IMR-90 (cell line): ENCODE results near the gene ZSCAN23. TPM values are rescaled to one million over a fixed set of nuclear protein-coding genes. Genes with fewer than 3 reads are reported as not detected.

Source experiments
- ATAC-seq: fragments of 200-7000 bp; cut with Tn5 transposase; 2 replicates; pipeline ENCODE4 v1.9.1; 2020; ENCODE audit warnings: low read depth, mild to moderate bottlenecking, moderate library complexity
- Bru-seq: library from RNA; stranded (reverse); fragments of 400-500 nt; gene quantifications from one replicate; lab custom pipeline; 2021; lab: Mats Ljungman, UMichigan
- BruChase-seq, 2 experiments: library from RNA; stranded (reverse); fragments of 400-500 nt; gene quantifications; one replicate each; lab custom pipeline; 2021; lab: Mats Ljungman, UMichigan
- BruUV-seq: library from RNA; stranded (reverse); fragments of 400-500 nt; replicated peaks from 2 replicates; lab custom pipeline; 2021; lab: Mats Ljungman, UMichigan
- CTCF ChIA-PET: fragments of 300-600 bp; formaldehyde crosslinking; extraction: SDS; loops from one replicate; lab custom pipeline; 2021; ENCODE audit warnings: antibody characterized with exemption; lab: Yijun Ruan, JAX
- POLR2A ChIA-PET: fragments of 300-600 bp; sonication (Branson Sonifier 250); formaldehyde crosslinking; loops from one replicate; lab custom pipeline; 2022; ENCODE audit warnings: antibody characterized with exemption; ENCODE audit not compliant: unreplicated experiment; lab: Charles Lee
- DNase-seq: peaks from one replicate; pipeline ENCODE4 v3.0.0; 2013
- H2AFZ ChIP-seq: replicated peaks from 2 replicates; pipeline ENCODE3; 2013; ENCODE audit warnings: low read length, mild to moderate bottlenecking; ENCODE audit not compliant: poor library complexity
- H2AK5ac ChIP-seq: 2 replicates; pipeline ENCODE4 v1.6.1; 2013; ENCODE audit warnings: low read depth, low read length, inconsistent platforms
- H2AK9ac ChIP-seq: replicated peaks from 2 replicates; pipeline ENCODE3; 2013; ENCODE audit warnings: mild to moderate bottlenecking, low read depth, low read length, moderate library complexity; ENCODE audit not compliant: poor library complexity
- H2BK120ac ChIP-seq: 2 replicates; pipeline ENCODE4 v1.6.1; 2013; ENCODE audit warnings: low read depth, low read length, inconsistent platforms
- H2BK15ac ChIP-seq: 3 replicates; pipeline ENCODE4 v1.6.1; 2013; ENCODE audit warnings: low read depth, low read length, inconsistent platforms
- H2BK20ac ChIP-seq: 2 replicates; pipeline ENCODE4 v1.6.1; 2013; ENCODE audit warnings: low read depth, mild to moderate bottlenecking, inconsistent platforms, low read length, moderate library complexity
- H2BK5ac ChIP-seq: 2 replicates; pipeline ENCODE4 v1.6.1; 2013; ENCODE audit warnings: mild to moderate bottlenecking, low read depth, low read length, inconsistent platforms; ENCODE audit not compliant: poor library complexity, severe bottlenecking
- H3K14ac ChIP-seq: replicated peaks from 2 replicates; pipeline ENCODE4 v1.6.1; 2013; ENCODE audit warnings: low read depth, low read length, inconsistent platforms
- H3K18ac ChIP-seq: 2 replicates; pipeline ENCODE4 v1.6.1; 2013; ENCODE audit warnings: low read depth, low read length, control low read depth
- H3K23ac ChIP-seq: 2 replicates; pipeline ENCODE4 v1.6.1; 2013; ENCODE audit warnings: low read depth, low read length, inconsistent platforms
- H3K27ac ChIP-seq: 2 replicates; pipeline ENCODE4 v1.5.1; 2013; ENCODE audit warnings: mild to moderate bottlenecking, control low read depth, low read length; ENCODE audit not compliant: insufficient read depth
- H3K27me3 ChIP-seq: 2 replicates; pipeline ENCODE4 v1.6.1; 2013; ENCODE audit warnings: low read length; ENCODE audit not compliant: control insufficient read depth, insufficient read depth
- H3K36me3 ChIP-seq: 2 replicates; pipeline ENCODE4 v1.6.1; 2013; ENCODE audit warnings: low read length, mixed read lengths; ENCODE audit not compliant: control insufficient read depth, insufficient read depth
- H3K4ac ChIP-seq: 2 replicates; pipeline ENCODE4 v1.6.1; 2013; ENCODE audit warnings: low read depth, low read length, inconsistent platforms
- H3K4me1 ChIP-seq: 2 replicates; pipeline ENCODE4 v1.6.1; 2013; ENCODE audit warnings: low read length, mixed read lengths; ENCODE audit not compliant: control insufficient read depth, insufficient read depth
- H3K4me2 ChIP-seq: 2 replicates; pipeline ENCODE4 v1.6.1; 2013; ENCODE audit warnings: low read depth, mild to moderate bottlenecking, control low read depth, low read length, moderate library complexity
- H3K4me3 ChIP-seq: 2 replicates; pipeline ENCODE4 v1.5.1; 2013; ENCODE audit warnings: low read depth, mild to moderate bottlenecking, control low read depth, low read length, moderate library complexity; ENCODE audit not compliant: insufficient read depth
- H3K56ac ChIP-seq: 2 replicates; pipeline ENCODE4 v1.6.1; 2013; ENCODE audit warnings: low read length, inconsistent platforms; ENCODE audit not compliant: insufficient read depth; ENCODE audit errors: extremely low read depth
- H3K79me1 ChIP-seq, 2 experiments: 2 replicates each; pipeline ENCODE4 v1.6.1; 2013; ENCODE audit warnings: low read length in 2 of 2, inconsistent platforms in 1 of 2, low read depth in 1 of 2
- H3K9ac ChIP-seq: 2 replicates; pipeline ENCODE4 v1.6.1; 2013; ENCODE audit warnings: low read depth, low read length, control low read depth
- H3K9me1 ChIP-seq: 2 replicates; pipeline ENCODE4 v1.6.1; 2013; ENCODE audit warnings: low read length, inconsistent platforms; ENCODE audit not compliant: insufficient read depth
- H3K9me3 ChIP-seq: 2 replicates; pipeline ENCODE4 v1.6.1; 2013; ENCODE audit warnings: low read length; ENCODE audit not compliant: control insufficient read depth, insufficient read depth
- H4K20me1 ChIP-seq: 2 replicates; pipeline ENCODE4 v1.6.1; 2013; ENCODE audit warnings: low read length, inconsistent platforms; ENCODE audit not compliant: insufficient read depth
- H4K5ac ChIP-seq: 2 replicates; pipeline ENCODE4 v1.6.1; 2013; ENCODE audit warnings: mild to moderate bottlenecking, low read depth, low read length, control low read depth
- H4K8ac ChIP-seq, 2 experiments: 2 replicates each; pipeline ENCODE4 v1.6.1; 2013; ENCODE audit warnings: low read depth in 2 of 2, low read length in 2 of 2, control low read depth in 1 of 2, inconsistent platforms in 1 of 2
- H4K91ac ChIP-seq: 2 replicates; pipeline ENCODE4 v1.6.1; 2013; ENCODE audit warnings: low read depth, low read length, inconsistent platforms; ENCODE audit not compliant: insufficient read depth
- CEBPB ChIP-seq: IDR thresholded peaks from 2 replicates; pipeline ENCODE4 v1.6.1; 2012; ENCODE audit warnings: low read depth, low read length, improper control_type of control experiment
- FOS ChIP-seq: fragments of 150-350 bp; IDR thresholded peaks from 2 replicates; pipeline ENCODE4 v1.6.1; 2016; ENCODE audit warnings: low read depth, low read length
- POLR2A ChIP-seq: IDR thresholded peaks from 2 replicates; pipeline ENCODE4 v1.6.1; 2012; ENCODE audit warnings: mild to moderate bottlenecking, low read depth, low read length
- RFX5 ChIP-seq: IDR thresholded peaks from 2 replicates; pipeline ENCODE4 v1.8.0; 2012; ENCODE audit warnings: low read depth, mild to moderate bottlenecking, low read length, moderate library complexity
- WGBS, 2 experiments: methylation state at CpG; one replicate each; pipeline versions ENCODE4 v1.1.5 to v1.1.7; 2013; ENCODE audit warnings: missing lambda C conversion rate in 2 of 2; ENCODE audit not compliant: insufficient read length in 1 of 2; ENCODE audit errors: extremely low coverage in 2 of 2; 5-methylcytosine and 5-hydroxymethylcytosine counted together
- dilution Hi-C: fragments of 300-500 bp; cut with HindIII; formaldehyde crosslinking; loops from one replicate; pipeline ENCODE4 v1.14.3; 2018; ENCODE audit warnings: low sequenced_read_pairs; ENCODE audit not compliant: unreplicated experiment
- in situ Hi-C: fragments of 300-500 bp; cut with MboI; formaldehyde crosslinking; loops from 3 replicates; pipeline ENCODE4 v1.14.3; 2019; ENCODE audit warnings: low sequenced_read_pairs, inconsistent platforms, mixed read lengths
- intact Hi-C: fragments of 100-400 bp; cut with micrococcal nuclease; formaldehyde crosslinking; loops from 2 replicates; pipeline ENCODE4 v1.10.0; 2022
- long read RNA-seq: library from polyadenylated mRNA; unstranded; transcript quantifications from one replicate; pipeline ENCODE4 v2.0.0, GENCODE V29; 2021; ENCODE audit not compliant: unreplicated experiment
- polyA plus RNA-seq, 3 experiments: library from polyadenylated mRNA; depleted of rRNA; stranded (reverse); fragments of >200 nt; gene quantifications; 2 replicates each; pipeline ENCODE4 v1.2.3, GENCODE V29; 2012; ENCODE audit warnings: low replicate concordance in 1 of 3
- total RNA-seq: library from RNA; depleted of rRNA; stranded (reverse); fragments of >200 nt; gene quantifications from 2 replicates; pipeline ENCODE4 v1.2.3, GENCODE V29; 2012; rRNA removed

Gene ZSCAN23
- 5.3 and 8.4 TPM in 2 replicates for total RNA-seq
- 0.89 and 1.7 TPM in 2 replicates for polyA plus RNA-seq (2012; rRNA removed)
- 0.27 and 0.37 TPM in 2 replicates for polyA plus RNA-seq (2012; cell fraction: cytosol; rRNA removed)
- polyA plus RNA-seq (2012; cell fraction: nucleus; rRNA removed; ENCODE audit: low replicate concordance), result 0.88 and 4.2 TPM in 2 replicates
- Bru-seq, nascent RNA, result percentile 71 among the genes with signal in this experiment
- BruChase-seq, experiment 1, labeled RNA remaining after a 6-hour chase, result percentile 83 among the genes with signal in this experiment
- BruChase-seq, experiment 2, labeled RNA remaining after a 2-hour chase, result percentile 88 among the genes with signal in this experiment
- long read RNA-seq, partial matches to known transcripts, result 0 of 3 reads
- long read RNA-seq, other reads (novel, unspliced or antisense), result 3 of 3 reads

GRCh38 chr6:28443112-28443773, at the start of gene ZSCAN23:
ZSCAN23 (minus strand) TSS chr6:28443491; CDS start chr6:28436266, 7,225 bp downstream.
- Histone ChIP-seq H4K20me1 (no peaks in the 10 kb centered on the region), H3K9me1 (no peaks in the 10 kb centered on the region; the same call in 1 of the 2 replicates), H3K23ac (peak within 1 kb of the TSS; percentile 72), H3K9me3 (no peaks in the 10 kb centered on the region), H3K14ac (peak within 1 kb of the TSS; percentile 80), H2BK15ac (no peak within 1 kb of the TSS), H2AFZ (peak within 1 kb of the TSS; percentile 93), H3K27ac (peak within 1 kb of the TSS; percentile 52), H2AK9ac (peak within 1 kb of the TSS; percentile 88), H3K56ac (peak within 1 kb of the TSS; percentile 47), H2BK20ac (no peak within 1 kb of the TSS), H3K4me2 (peak within 1 kb of the TSS; percentile 85), H4K91ac (peak within 1 kb of the TSS; percentile 50), H2BK120ac (peak within 1 kb of the TSS; percentile 52; the same call in 1 of the 2 replicates), H3K27me3 (no peaks in the 10 kb centered on the region), H3K36me3 (no peaks in the 10 kb centered on the region; the same call in 1 of the 2 replicates), H3K4me3 (peak within 1 kb of the TSS; percentile 91), H4K5ac (peak within 1 kb of the TSS; percentile 83), H4K8ac (peak within 1 kb of the TSS; percentile 50 to 91), H3K79me1 (peaks cover 10 to 20% of the 10 kb centered on the region in 2 experiments), H3K4me1 (no peaks in the 10 kb centered on the region), H3K4ac (peak within 1 kb of the TSS; percentile 89), H2AK5ac (0 out of 2 replicates have a peak within 1 kb of the TSS, but pooled peaks have one; percentile 22), H3K9ac (peak within 1 kb of the TSS; percentile 65), H3K18ac (peak within 1 kb of the TSS; percentile 59), H2BK5ac (peak within 1 kb of the TSS; percentile 25)
- TF ChIP-seq RFX5, result no peak
- TF ChIP-seq POLR2A, result peak; percentile 94
- peak; percentile 32; the same call in 1 of the 2 replicates for TF ChIP-seq CEBPB
- 0 out of 2 replicates have a peak, but pooled peaks have one; percentile 4 for TF ChIP-seq FOS
- POLR2A ChIA-PET, result no interaction called here
- intact Hi-C loops, result loop anchor here (1.0 kb wide), 1 partner anchor 44 kb away; the partner anchor contains the start of gene ZSCAN12
- no TSS peak for BruUV-seq
- ATAC-seq, result peak; percentile 91
- dilution Hi-C loops, result no loop called here
- in situ Hi-C loops, result no loop called here
- 5% methylated on average over 7 of the region's 32 CpGs; no CpG with 5 or more reads in 1 of the 2 experiments for WGBS, 2 experiments
- DNase-seq, result peak; percentile 92
- CTCF ChIA-PET, result no interaction called here
